Activated gamma-delta T cell treated with anti-CD3 and anti-CD28 coated beads, Interleukin-2, amount 50 U/mL, for 16 hours (primary cell): Measurements from ENCODE around the gene CCL4.

Experiments
- DNase-seq: peaks from one replicate; pipeline ENCODE4 v3.0.0-alpha.2; 2020; ENCODE audit warnings: low read depth

CCL4 gene

GRCh38 chr17:36144981-36145729 is 41.5 kb downstream of the CCL4 start:
- DNase-seq = no peak

GRCh38 chr17:36147601-36148000 is 44.0 kb downstream of the CCL4 start:
- DNase-seq = no peak

GRCh38 chr17:36148559-36149295 is 45.1 kb downstream of the CCL4 start:
- DNase-seq = peak; percentile 52

GRCh38 chr17:36149296-36149820 is 45.7 kb downstream of the CCL4 start:
- no peak for DNase-seq

DNA sequence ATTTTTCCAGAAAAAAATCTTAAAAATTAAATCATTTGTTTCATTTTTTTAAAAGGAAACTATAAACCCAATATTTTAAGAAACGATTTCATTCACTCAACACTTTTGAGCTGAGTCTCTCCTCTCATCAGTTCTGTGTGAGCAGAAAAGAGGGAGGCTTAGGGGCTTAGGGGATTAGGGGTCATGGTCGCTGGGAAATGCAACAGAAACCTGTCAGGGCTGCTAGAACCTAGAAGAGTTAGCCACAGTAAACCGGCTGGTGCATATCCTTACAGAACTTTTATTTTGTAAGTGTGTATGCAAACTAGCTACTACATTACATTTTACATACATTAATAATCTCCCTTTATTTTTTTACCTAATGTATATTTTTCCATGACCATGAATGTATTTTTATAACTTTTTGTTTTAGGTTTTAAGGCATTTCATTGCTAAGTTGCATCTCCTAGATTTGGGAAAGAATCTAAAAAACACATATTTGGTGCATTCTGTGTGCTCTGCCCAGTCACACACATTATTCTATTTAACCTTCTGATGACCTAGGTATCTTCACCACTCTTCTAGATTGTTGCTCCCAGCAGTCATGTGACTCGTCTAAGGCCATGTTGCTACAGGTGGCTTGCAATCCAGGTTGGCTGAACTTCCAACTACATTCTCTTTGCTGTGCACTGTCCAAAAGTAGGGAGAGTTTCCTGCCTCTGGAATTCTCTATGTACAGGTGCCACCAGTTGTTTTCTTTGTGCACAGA is 48.4 kb downstream of the CCL4 start:
- DNase-seq = no peak

- DNase-seq = no peak
Observed at GRCh38 chr17:36152639-36153120, 49.1 kb downstream of the CCL4 start.

- DNase-seq = no peak
Observed at GRCh38 chr17:36153895-36154610, 50.4 kb downstream of the CCL4 start.
